RWPE1 (cell line): ENCODE data around the gene PLEKHA4.
A peak's percentile ranks its signal among the peaks of the same experiment; 100 is the strongest.

ENCODE experiments used
- CTCF ChIA-PET: fragments of 350-600 bp; sonication (Branson Sonifier 250); formaldehyde crosslinking; extraction: SDS; loops from one replicate; lab custom pipeline; 2021; lab: Yijun Ruan, JAX
- POLR2A ChIA-PET: fragments of 400-600 bp; formaldehyde crosslinking; extraction: SDS; loops from one replicate; lab custom pipeline; 2020; ENCODE audit warnings: antibody characterized with exemption; ENCODE audit not compliant: low non-redundant PET; lab: Yijun Ruan, JAX
- DNase-seq: peaks from one replicate; pipeline ENCODE4 v3.0.0; 2012; ENCODE audit warnings: low spot score
- H3K27ac ChIP-seq: fragments of 450-650 bp; 2 replicates; pipeline ENCODE4 v1.5.1; 2017
- CTCF ChIP-seq: fragments of 450-650 bp; conservative IDR thresholded peaks from 2 replicates; pipeline ENCODE4 v1.5.1; 2017; ENCODE audit warnings: low read depth, mild to moderate bottlenecking

The PLEKHA4 gene

GRCh38 chr19:48806518-48806817, 61.9 kb downstream of the PLEKHA4 start:
- peak; percentile 41 for DNase-seq
- POLR2A ChIA-PET: no interaction called here
- peak overlapping the region; percentile 89 for H3K27ac ChIP-seq
- no peak for TF ChIP-seq CTCF
- CTCF ChIA-PET: interaction anchor here (0.6 to 2.9 kb wide), 4 partner anchors 10 to 18 kb away, joined by 3 to 8 read pairs (median 4); no protein-coding TSS in a partner anchor

DNA sequence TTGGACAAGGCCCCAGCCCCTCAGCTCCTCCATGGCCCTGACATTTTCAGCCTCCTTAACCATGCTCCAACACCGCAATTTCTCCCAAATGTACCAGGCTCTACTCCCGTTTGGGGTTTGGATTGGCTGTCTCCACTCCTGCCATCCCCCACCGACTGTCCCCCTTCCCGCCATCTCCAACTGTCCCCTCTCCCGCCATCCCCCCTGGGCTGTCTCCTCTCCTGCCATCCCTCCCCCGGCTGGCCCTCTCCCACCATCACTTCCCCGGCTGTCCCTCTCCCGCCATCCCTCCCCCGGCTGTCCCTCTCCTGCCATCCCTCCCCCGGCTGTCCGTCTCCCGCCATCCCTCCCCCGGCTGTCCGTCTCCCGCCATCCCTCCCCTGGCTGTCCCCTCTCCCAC, 63.0 kb downstream of the PLEKHA4 start:
- no peak for DNase-seq

GRCh38 chr19:48804496-48804895, 63.9 kb downstream of the PLEKHA4 start:
- ChIA-PET POLR2A (no interaction called here), CTCF (no interaction called here)
- H3K27ac ChIP-seq: peak overlapping the region; percentile 44
- no peak for TF ChIP-seq CTCF
- DNase-seq: no peak

More for the DNA sequence above, 63.0 kb downstream of the PLEKHA4 start:
- peak overlapping the region; percentile 44 for H3K27ac ChIP-seq
- POLR2A ChIA-PET: no interaction called here
- CTCF ChIA-PET: interaction anchor here (2.9 kb wide), 1 partner anchor 10 kb away, joined by 8 read pairs; no protein-coding TSS in a partner anchor
- TF ChIP-seq CTCF: no peak

GRCh38 chr19:48802623-48803022, 65.8 kb downstream of the PLEKHA4 start:
- ChIA-PET CTCF (no interaction called here), POLR2A (no interaction called here)
- no peak for TF ChIP-seq CTCF
- no peak for DNase-seq
- no peak overlapping the region for H3K27ac ChIP-seq

DNA sequence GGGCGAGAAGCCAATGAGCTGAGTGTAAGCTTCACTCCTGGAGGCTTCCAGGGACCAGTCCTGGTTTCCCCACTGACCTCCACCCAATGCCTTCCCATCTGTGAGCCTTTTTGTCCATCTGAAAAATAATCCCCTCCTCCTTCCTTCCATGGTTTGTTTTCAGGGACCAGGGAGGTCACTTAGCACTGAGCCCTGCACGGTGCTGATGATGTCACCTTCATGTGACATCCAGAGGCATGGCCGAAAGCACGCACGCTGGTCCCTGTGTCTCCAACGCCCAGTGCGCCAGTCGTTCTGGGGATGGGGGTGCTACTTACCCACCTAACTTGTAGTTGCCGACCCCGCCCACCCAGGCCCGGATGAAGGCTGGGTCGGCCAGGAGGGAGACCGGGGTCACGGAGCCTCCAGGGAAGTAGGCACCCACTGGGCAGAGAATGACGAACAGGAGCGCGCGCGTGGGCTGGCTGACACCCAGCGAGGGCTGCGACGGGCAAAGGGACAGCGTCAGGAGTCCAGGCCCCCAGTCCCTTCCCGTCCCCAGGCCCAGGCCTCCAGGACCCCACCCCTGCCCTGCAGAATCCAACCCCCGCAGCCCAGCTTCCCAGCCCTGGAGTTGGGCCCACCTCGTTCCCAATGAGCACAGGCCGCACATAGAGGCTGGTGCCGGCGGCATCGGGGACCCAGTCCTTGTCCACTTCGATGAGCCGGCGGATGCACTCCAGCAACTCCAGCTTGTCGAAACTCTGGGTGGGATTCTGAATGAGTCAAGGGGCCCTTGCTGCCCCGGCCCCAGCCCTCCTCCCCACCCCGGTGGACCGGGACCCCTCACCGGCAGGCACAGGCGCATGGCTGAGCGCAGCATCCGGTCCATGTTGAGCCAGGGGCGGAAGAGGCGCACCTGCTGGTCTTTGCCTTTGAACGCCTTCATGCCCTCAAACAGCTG, 68.8 kb downstream of the PLEKHA4 start:
- DNase-seq: no peak
- peak overlapping the region; percentile 86 for H3K27ac ChIP-seq
- no peak for TF ChIP-seq CTCF
- ChIA-PET CTCF (interaction anchor here (1.3 to 1.7 kb wide), 2 partner anchors 11 to 37 kb away, joined by 4 to 6 read pairs; partner anchors contain the start of gene HSD17B14), POLR2A (no interaction called here)

- ChIA-PET POLR2A (no interaction called here), CTCF (interaction anchor here (1.3 to 1.7 kb wide), 2 partner anchors 11 to 37 kb away, joined by 4 to 6 read pairs; partner anchors contain the start of gene HSD17B14)
- peak overlapping the region; percentile 86 for H3K27ac ChIP-seq
- TF ChIP-seq CTCF: no peak
- no peak for DNase-seq
Observed at GRCh38 chr19:48798937-48799336, 69.5 kb downstream of the PLEKHA4 start.
